GM23338 (cell line): ENCODE data around the gene SND1. TPM values are rescaled to one million over a fixed set of nuclear protein-coding genes. Genes with fewer than 3 reads are reported as not detected.

Experiments used
- ATAC-seq: fragments of 200-7000 bp; cut with Tn5 transposase; 3 replicates; pipeline ENCODE4 v1.9.1; 2020
- DNase-seq: peaks from one replicate; pipeline ENCODE4 v3.0.0-alpha.2; 2015; ENCODE audit warnings: low spot score
- H2AFZ ChIP-seq: fragments of 200-600 bp; sonication (generic); 2 replicates; pipeline ENCODE4 v1.8.0; 2016; ENCODE audit warnings: antibody characterized with exemption, mild to moderate bottlenecking, moderate library complexity
- H3F3A ChIP-seq: fragments of 200-600 bp; sonication (generic); replicated peaks from 2 replicates; pipeline ENCODE4 v1.8.0; 2017; ENCODE audit warnings: antibody characterized with exemption, mixed run types, low read depth
- H3K27ac ChIP-seq: fragments of 200-600 bp; sonication (generic); 2 replicates; pipeline ENCODE4 v1.6.1; 2016; ENCODE audit warnings: low read depth
- H3K27me3 ChIP-seq: fragments of 200-600 bp; sonication (generic); 2 replicates; pipeline ENCODE4 v1.8.0; 2016; ENCODE audit warnings: mild to moderate bottlenecking, mixed run types, moderate library complexity; ENCODE audit not compliant: insufficient read depth
- H3K36me3 ChIP-seq: fragments of 200-600 bp; sonication (generic); 2 replicates; pipeline ENCODE4 v1.8.0; 2016; ENCODE audit warnings: mild to moderate bottlenecking; ENCODE audit not compliant: insufficient read depth
- H3K4me1 ChIP-seq: fragments of 200-600 bp; sonication (generic); 2 replicates; pipeline ENCODE4 v1.8.0; 2016; ENCODE audit warnings: mild to moderate bottlenecking, moderate library complexity; ENCODE audit not compliant: insufficient read depth
- H3K4me2 ChIP-seq: fragments of 200-600 bp; sonication (generic); 2 replicates; pipeline ENCODE4 v1.7.1; 2017; ENCODE audit warnings: mixed run types
- H3K4me3 ChIP-seq: fragments of 200-600 bp; sonication (generic); 2 replicates; pipeline ENCODE4 v1.6.1; 2016; ENCODE audit warnings: mixed run types
- H3K79me2 ChIP-seq: fragments of 200-600 bp; sonication (generic); replicated peaks from 2 replicates; pipeline ENCODE4 v1.8.0; 2017; ENCODE audit warnings: mild to moderate bottlenecking; ENCODE audit not compliant: insufficient read depth
- H3K9me2 ChIP-seq: fragments of 200-600 bp; sonication (generic); 2 replicates; pipeline ENCODE4 v1.8.0; 2017; ENCODE audit not compliant: insufficient read depth
- H4K20me1 ChIP-seq: fragments of 200-600 bp; sonication (generic); replicated peaks from 2 replicates; pipeline ENCODE4 v1.8.0; 2017; ENCODE audit warnings: mild to moderate bottlenecking; ENCODE audit not compliant: insufficient read depth
- H3K27ac Mint-ChIP-seq: 2 replicates; pipeline ENCODE4 v1.8.0; 2020; ENCODE audit warnings: inconsistent platforms, mild to moderate bottlenecking, moderate library complexity, mixed read lengths
- H3K27me3 Mint-ChIP-seq: 3 replicates; pipeline ENCODE4 v1.8.0; 2022; ENCODE audit warnings: low read depth, mild to moderate bottlenecking, moderate library complexity, mixed read lengths, inconsistent platforms; ENCODE audit not compliant: insufficient read depth, poor library complexity
- H3K36me3 Mint-ChIP-seq: 3 replicates; pipeline ENCODE4 v1.8.0; 2021; ENCODE audit warnings: low read depth, mild to moderate bottlenecking, inconsistent platforms, moderate library complexity, mixed read lengths
- H3K4me1 Mint-ChIP-seq: 3 replicates; pipeline ENCODE4 v1.8.0; 2020; ENCODE audit warnings: mild to moderate bottlenecking, inconsistent platforms, mixed read lengths
- H3K4me3 Mint-ChIP-seq: 3 replicates; pipeline ENCODE4 v1.8.0; 2021; ENCODE audit warnings: moderate library complexity, mild to moderate bottlenecking, inconsistent platforms, mixed read lengths
- H3K9me3 Mint-ChIP-seq: 3 replicates; pipeline ENCODE4 v1.8.0; 2020; ENCODE audit warnings: moderate library complexity, mild to moderate bottlenecking, inconsistent platforms, mixed read lengths
- CTCF ChIP-seq, 2 experiments: fragments of 200-600 bp in 1 of 2; sonication (generic) in 1 of 2; conservative IDR thresholded peaks; 2 replicates each; pipeline versions ENCODE4 v1.5.1 to v1.6.1; 2016 to 2017; ENCODE audit warnings: antibody characterized with exemption in 2 of 2, low read depth in 2 of 2, mild to moderate bottlenecking in 2 of 2, moderate library complexity in 1 of 2
- EZH2 ChIP-seq: fragments of 200-600 bp; sonication (generic); IDR thresholded peaks from one replicate; pipeline ENCODE4 v1.8.0; 2017; ENCODE audit warnings: antibody characterized with exemption, mild to moderate bottlenecking, low read depth; ENCODE audit not compliant: unreplicated experiment
- POLR2AphosphoS5 ChIP-seq: IDR thresholded peaks from 2 replicates; pipeline ENCODE4 v1.6.1; 2016; ENCODE audit warnings: antibody characterized with exemption, low read depth
- REST ChIP-seq: IDR thresholded peaks from one replicate; pipeline ENCODE4 v1.6.1; 2018; ENCODE audit warnings: antibody characterized with exemption; ENCODE audit not compliant: unreplicated experiment
- STAT1 ChIP-seq: IDR thresholded peaks from one replicate; pipeline ENCODE4 v1.6.1; 2016; ENCODE audit warnings: antibody characterized with exemption; ENCODE audit not compliant: unreplicated experiment
- ZNF114 ChIP-seq: fragments of 250-450 bp; sonication (Bioruptor Pico); IDR thresholded peaks from 2 replicates; pipeline ENCODE4 v1.5.0; 2020; ENCODE audit warnings: mild to moderate bottlenecking, moderate library complexity
- ZNF462 ChIP-seq: fragments of 250-450 bp; sonication (Bioruptor Pico); IDR thresholded peaks from 2 replicates; pipeline ENCODE4 v1.5.0; 2020; ENCODE audit warnings: mild to moderate bottlenecking, moderate library complexity
- polyA plus RNA-seq: library from polyadenylated mRNA; unstranded; fragments of >200 nt; fragmentation: Nextera tagmentation; extraction: Ambion mirVana; gene quantifications from 2 replicates; pipeline ENCODE4 v1.2.1, GENCODE V29; 2016
- total RNA-seq: library from RNA; depleted of rRNA; stranded (reverse); fragments of >200 nt; shearing (Covaris generic); gene quantifications from 2 replicates; pipeline ENCODE4 v1.2.3, GENCODE V29; 2014
- TF ChIP-seq, protein P1 (sequence below): IDR thresholded peaks from 2 replicates; pipeline ENCODE4 v1.6.1; 2016; ENCODE audit warnings: antibody characterized with exemption

Gene SND1
- total and polyA plus RNA-seq, 2 experiments from 2014 or later = 107 to 254 TPM

DNA sequence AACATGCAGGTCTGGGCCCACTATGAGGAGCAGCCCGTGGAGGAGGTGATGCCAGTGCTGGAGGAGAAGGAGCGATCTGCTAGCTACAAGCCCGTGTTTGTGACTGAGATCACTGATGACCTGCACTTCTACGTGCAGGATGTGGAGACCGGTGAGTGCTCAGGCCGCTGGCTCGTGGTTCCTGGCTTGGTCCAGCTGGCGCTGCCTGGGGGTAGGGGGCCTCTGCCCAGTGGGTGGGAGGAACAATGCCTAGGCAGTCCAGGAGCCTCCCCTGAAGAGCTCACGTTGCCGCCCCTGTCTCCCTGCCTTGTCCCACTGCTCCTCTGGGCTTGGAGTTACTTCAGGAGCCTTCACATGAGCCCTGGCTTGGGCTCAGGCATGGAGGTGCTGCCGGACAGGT lies 429.4 kb downstream of the SND1 start (continued):
- TF ChIP-seq, protein P1, sequence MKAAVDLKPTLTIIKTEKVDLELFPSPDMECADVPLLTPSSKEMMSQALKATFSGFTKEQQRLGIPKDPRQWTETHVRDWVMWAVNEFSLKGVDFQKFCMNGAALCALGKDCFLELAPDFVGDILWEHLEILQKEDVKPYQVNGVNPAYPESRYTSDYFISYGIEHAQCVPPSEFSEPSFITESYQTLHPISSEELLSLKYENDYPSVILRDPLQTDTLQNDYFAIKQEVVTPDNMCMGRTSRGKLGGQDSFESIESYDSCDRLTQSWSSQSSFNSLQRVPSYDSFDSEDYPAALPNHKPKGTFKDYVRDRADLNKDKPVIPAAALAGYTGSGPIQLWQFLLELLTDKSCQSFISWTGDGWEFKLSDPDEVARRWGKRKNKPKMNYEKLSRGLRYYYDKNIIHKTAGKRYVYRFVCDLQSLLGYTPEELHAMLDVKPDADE = no peak
- TF ChIP-seq POLR2AphosphoS5 = no peak

DNA sequence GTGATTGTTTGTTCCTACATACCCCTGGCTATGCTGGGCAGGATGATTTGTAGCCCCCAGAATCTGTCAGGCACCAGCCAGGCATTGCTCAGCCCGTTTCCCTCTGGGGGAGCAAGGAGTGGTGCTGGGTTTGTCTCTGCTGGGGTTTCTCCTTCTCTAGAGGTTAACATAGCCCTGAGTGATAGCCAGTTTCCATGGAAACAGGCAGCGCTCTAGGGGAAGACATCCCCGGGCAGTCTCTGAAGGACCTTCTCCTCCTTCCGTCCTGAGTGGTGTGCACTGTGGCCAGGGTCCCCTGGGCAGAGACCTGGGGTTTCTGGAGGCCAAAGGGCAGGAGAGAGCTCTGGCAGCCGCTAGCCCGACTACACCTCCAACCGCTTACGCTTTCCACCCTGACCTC lies 429.8 kb downstream of the SND1 start:
- Mint-ChIP-seq H3K4me3 (no peak overlapping the region), H3K27ac (no peak overlapping the region), H3K27me3 (peaks cover 14% of the 10 kb centered on the region), H3K4me1 (peaks cover 4% of the 10 kb centered on the region; the same call in 1 of the 3 replicates), H3K36me3 (peaks cover 12% of the 10 kb centered on the region), H3K9me3 (no peaks in the 10 kb centered on the region)
- Histone ChIP-seq H4K20me1 (no peaks in the 10 kb centered on the region), H2AFZ (no peak overlapping the region), H3K4me2 (no peak overlapping the region), H3K27ac (no peak overlapping the region), H3K9me2 (no peaks in the 10 kb centered on the region), H3K36me3 (no peaks in the 10 kb centered on the region; the same call in 1 of the 2 replicates), H3F3A (no peaks in the 10 kb centered on the region), H3K4me3 (no peak overlapping the region), H3K79me2 (no peaks in the 10 kb centered on the region), H3K4me1 (no peaks in the 10 kb centered on the region), H3K27me3 (no peaks in the 10 kb centered on the region)
- ATAC-seq (no peak), DNase-seq (no peak)
- TF ChIP-seq ZNF114 = no peak
- TF ChIP-seq REST = no peak
- no peak for TF ChIP-seq CTCF (conservative IDR thresholded peaks at IDR 0.05; ENCODE audit: low read depth in 2 of 2)
- TF ChIP-seq STAT1 = no peak
- TF ChIP-seq EZH2 = no peak
- no peak for TF ChIP-seq ZNF462 (CRISPR knock-in tag)
